Coronary artery (tissue), 2 donors: ENCODE measurements around the gene PIK3R1.

ENCODE experiments used
- DNase-seq: peaks from one replicate; pipeline ENCODE4 v3.0.0-alpha.2; 2017; ENCODE audit warnings: low spot score
- H3K27ac ChIP-seq, 2 donors: fragments of 200-600 bp; sonication (generic); one replicate each; pipeline ENCODE4 v1.5.1; 2016 to 2019
- H3K4me3 ChIP-seq: fragments of 200-600 bp; sonication (generic); 2 replicates; pipeline ENCODE4 v1.5.1; 2016; ENCODE audit warnings: mild to moderate bottlenecking, moderate library complexity
- CTCF ChIP-seq: fragments of 200-600 bp; sonication (generic); IDR thresholded peaks from one replicate; pipeline ENCODE4 v1.5.1; 2019; ENCODE audit warnings: antibody characterized with exemption

Gene PIK3R1

GRCh38 chr5:68334553-68334886 is 119.0 kb downstream of the PIK3R1 start:
- no peak for TF ChIP-seq CTCF
- H3K27ac ChIP-seq = no peak overlapping the region
- H3K4me3 ChIP-seq = no peak overlapping the region
- DNase-seq = no peak

GRCh38 chr5:68335075-68335474 is 119.5 kb downstream of the PIK3R1 start:
- no peak for TF ChIP-seq CTCF
- no peak overlapping the region for H3K4me3 ChIP-seq
- no peak overlapping the region for H3K27ac ChIP-seq
- DNase-seq = no peak

GRCh38 chr5:68336200-68336599 is 120.6 kb downstream of the PIK3R1 start:
- H3K27ac ChIP-seq = no peak overlapping the region
- TF ChIP-seq CTCF = no peak
- no peak overlapping the region for H3K4me3 ChIP-seq
- no peak for DNase-seq

GRCh38 chr5:68337235-68337634 is 121.7 kb downstream of the PIK3R1 start:
- no peak for DNase-seq
- no peak for TF ChIP-seq CTCF
- no peak overlapping the region for H3K4me3 ChIP-seq
- no peak overlapping the region for H3K27ac ChIP-seq

- no peak overlapping the region for H3K27ac ChIP-seq
- H3K4me3 ChIP-seq = no peak overlapping the region
- TF ChIP-seq CTCF = no peak
- no peak for DNase-seq
These were observed 124.4 kb downstream of the PIK3R1 start for GRCh38 chr5:68339921-68340321.

- no peak for DNase-seq
- H3K27ac ChIP-seq = no peak overlapping the region
- TF ChIP-seq CTCF = no peak
- H3K4me3 ChIP-seq = no peak overlapping the region
These were observed 125.5 kb downstream of the PIK3R1 start for GRCh38 chr5:68341006-68341405.

GRCh38 chr5:68342693-68343092 is 127.1 kb downstream of the PIK3R1 start:
- peak overlapping the region; percentile 60 to 88 for H3K27ac ChIP-seq

More at GRCh38 chr5:68342693-68343092, 127.1 kb downstream of the PIK3R1 start:
- no peak for TF ChIP-seq CTCF
- DNase-seq = no peak
- no peak overlapping the region for H3K4me3 ChIP-seq
